HCT116 (cell line): ENCODE data around the gene RBP4. TPM values are rescaled to one million over a fixed set of nuclear protein-coding genes. Genes with fewer than 3 reads are reported as not detected.

Source experiments
- ATAC-seq: fragments of 200-7000 bp; cut with Tn5 transposase; 2 replicates; pipeline ENCODE4 v1.9.1; 2020; ENCODE audit warnings: mild to moderate bottlenecking, moderate library complexity
- BruUV-seq: library from RNA; stranded (reverse); fragments of 400-500 nt; replicated peaks from 2 replicates; lab custom pipeline; 2021; lab: Mats Ljungman, UMichigan
- CTCF ChIA-PET: fragments of 300-600 bp; sonication (Branson Sonifier 250); formaldehyde crosslinking; loops from one replicate; lab custom pipeline; 2021; ENCODE audit warnings: antibody characterized with exemption; lab: Charles Lee
- POLR2A ChIA-PET: fragments of 300-600, 350-600 bp; sonication (Branson Sonifier 250); formaldehyde crosslinking; loops from one replicate; lab custom pipeline; 2021; ENCODE audit warnings: antibody characterized with exemption; lab: Charles Lee
- RAD21 ChIA-PET, 2 experiments: fragments of 300-600 bp; sonication (Branson Sonifier 250); formaldehyde crosslinking; loops; one replicate each; lab custom pipeline; 2023; ENCODE audit warnings: low total read pairs in 2 of 2; ENCODE audit not compliant: uncharacterized antibody in 2 of 2, unreplicated experiment in 2 of 2, low non-redundant PET in 1 of 2; lab: Charles Lee
- DNase-seq: peaks from one replicate; pipeline ENCODE4 v3.0.0-alpha.2; 2010; ENCODE audit warnings: low read depth, low spot score
- H2AFZ ChIP-seq: fragments of 200-600 bp; shearing (Covaris generic), sonication (generic); 2 replicates; pipeline ENCODE4 v1.6.1; 2017; ENCODE audit warnings: low read depth, mixed run types, mixed read lengths, antibody characterized with exemption, low read length; ENCODE audit not compliant: poor library complexity, severe bottlenecking
- H3K27ac ChIP-seq: 2 replicates; pipeline ENCODE4 v1.5.1; 2012; ENCODE audit warnings: low read depth, low read length
- H3K27me3 ChIP-seq: fragments of 200-600 bp; sonication (generic); 2 replicates; pipeline ENCODE4 v1.6.1; 2016; ENCODE audit warnings: mixed run types, low read length, mixed read lengths; ENCODE audit not compliant: insufficient read depth
- H3K36me3 ChIP-seq, 2 experiments: fragments of 200-500 bp in 1 of 2; fragments of 200-600 bp in 1 of 2; sonication (Bioruptor generic) in 1 of 2; sonication (generic) in 1 of 2; 2 replicates each; pipeline versions ENCODE4 v1.5.1 to v1.6.1; 2014 to 2016; ENCODE audit warnings: low read length in 2 of 2, inconsistent platforms in 1 of 2, mixed read lengths in 1 of 2, mixed run types in 1 of 2; ENCODE audit not compliant: insufficient read depth in 2 of 2, control insufficient read depth in 1 of 2
- H3K4me1 ChIP-seq, 2 experiments: fragments of 200-600 bp in 1 of 2; sonication (generic) in 1 of 2; 2 replicates each; pipeline versions ENCODE4 v1.5.1 to v1.6.1; 2012 to 2017; ENCODE audit warnings: low read length in 2 of 2, inconsistent platforms in 1 of 2, mild to moderate bottlenecking in 1 of 2, mixed read lengths in 1 of 2, mixed run types in 1 of 2, moderate library complexity in 1 of 2; ENCODE audit not compliant: insufficient read depth in 2 of 2, control insufficient read depth in 1 of 2
- H3K4me2 ChIP-seq: fragments of 200-600 bp; sonication (generic); 2 replicates; pipeline ENCODE4 v1.6.1; 2017; ENCODE audit warnings: mixed run types, low read length, mixed read lengths
- H3K4me3 ChIP-seq, 2 experiments: fragments of 200-600 bp in 1 of 2; sonication (generic) in 1 of 2; replicated peaks in 1 of 2; 2 replicates each; pipeline ENCODE4 v1.5.1; 2011 to 2016; ENCODE audit warnings: low read length in 2 of 2, control low read depth in 1 of 2, low read depth in 1 of 2, mild to moderate bottlenecking in 1 of 2, mixed read lengths in 1 of 2, mixed run types in 1 of 2
- H3K79me2 ChIP-seq: fragments of 200-600 bp; sonication (generic); 2 replicates; pipeline ENCODE4 v1.6.1; 2017; ENCODE audit warnings: mild to moderate bottlenecking, mixed run types, low read length, moderate library complexity, mixed read lengths; ENCODE audit not compliant: insufficient read depth
- H3K9ac ChIP-seq: fragments of 200-600 bp; sonication (generic); 2 replicates; pipeline ENCODE4 v1.6.1; 2016; ENCODE audit warnings: low read length, mixed read lengths
- H3K9me2 ChIP-seq: fragments of 200-600 bp; sonication (generic), shearing (Covaris generic); 2 replicates; pipeline ENCODE4 v1.6.1; 2017; ENCODE audit warnings: mixed run types, mild to moderate bottlenecking, moderate library complexity; ENCODE audit not compliant: insufficient read depth
- H3K9me3 ChIP-seq, 2 experiments: fragments of 200-500 bp in 1 of 2; fragments of 200-600 bp in 1 of 2; sonication (Bioruptor generic) in 1 of 2; sonication (generic) in 1 of 2; 2 replicates each; pipeline ENCODE4 v1.6.1; 2014 to 2017; ENCODE audit warnings: low read length in 2 of 2, mixed read lengths in 2 of 2, inconsistent platforms in 1 of 2, low read depth in 1 of 2, mild to moderate bottlenecking in 1 of 2, mixed run types in 1 of 2, moderate library complexity in 1 of 2; ENCODE audit not compliant: control insufficient read depth in 1 of 2, insufficient read depth in 1 of 2
- H4K20me1 ChIP-seq: fragments of 200-600 bp; sonication (generic), shearing (Covaris generic); 2 replicates; pipeline ENCODE4 v1.6.1; 2017; ENCODE audit warnings: mixed run types, mild to moderate bottlenecking, moderate library complexity; ENCODE audit not compliant: insufficient read depth
- ATF3 ChIP-seq: IDR thresholded peaks from 2 replicates; pipeline ENCODE4 v1.6.1; 2012
- CBX3 ChIP-seq: IDR thresholded peaks from 2 replicates; pipeline ENCODE4 v1.6.1; 2012; ENCODE audit warnings: low read depth
- CTCF ChIP-seq, 3 experiments: fragments of 200-600 bp in 1 of 3; sonication (generic) in 1 of 3; IDR thresholded peaks in 2 of 3; conservative IDR thresholded peaks in 1 of 3; 2 replicates each; pipeline ENCODE4 v1.5.1; 2012 to 2017; ENCODE audit warnings: low read depth in 2 of 3, low read length in 2 of 3, antibody characterized with exemption in 1 of 3, borderline replicate concordance in 1 of 3, control low read depth in 1 of 3, mild to moderate bottlenecking in 1 of 3, mixed read lengths in 1 of 3, mixed run types in 1 of 3, moderate library complexity in 1 of 3; ENCODE audit not compliant: insufficient read depth in 1 of 3
- EGR1 ChIP-seq: IDR thresholded peaks from 2 replicates; pipeline ENCODE4 v1.6.1; 2012; ENCODE audit warnings: low read depth
- EZH2 ChIP-seq: fragments of 200-600 bp; sonication (generic); IDR thresholded peaks from 2 replicates; pipeline ENCODE4 v1.6.1; 2017; ENCODE audit warnings: antibody characterized with exemption, mixed run types
- MAX ChIP-seq: IDR thresholded peaks from 2 replicates; pipeline ENCODE4 v1.6.1; 2012
- POLR2A ChIP-seq: IDR thresholded peaks from 2 replicates; pipeline ENCODE4 v1.7.0; 2011; ENCODE audit warnings: borderline replicate concordance; ENCODE audit not compliant: insufficient read depth, insufficient read length; ENCODE audit errors: extremely low read depth
- RAD21 ChIP-seq: IDR thresholded peaks from 2 replicates; pipeline ENCODE4 v1.6.1; 2012; ENCODE audit warnings: low read depth, mild to moderate bottlenecking
- SP1 ChIP-seq: IDR thresholded peaks from 2 replicates; pipeline ENCODE4 v1.6.1; 2012; ENCODE audit warnings: low read depth
- SRF ChIP-seq: IDR thresholded peaks from 2 replicates; pipeline ENCODE4 v1.6.1; 2012; ENCODE audit warnings: low read depth
- ZBTB33 ChIP-seq: IDR thresholded peaks from 2 replicates; pipeline ENCODE4 v1.6.1; 2011; ENCODE audit warnings: mild to moderate bottlenecking, low read length, moderate library complexity; ENCODE audit not compliant: insufficient replicate concordance; ENCODE audit errors: extremely low read depth
- ZFX ChIP-seq: fragments of 450-650 bp; IDR thresholded peaks from 2 replicates; pipeline ENCODE4 v1.6.1; 2017
- ZNF274 ChIP-seq: fragments of 200-500 bp; sonication (Bioruptor generic); IDR thresholded peaks from 2 replicates; pipeline ENCODE4 v1.6.1; 2014; ENCODE audit warnings: mild to moderate bottlenecking, low read depth, low read length, inconsistent platforms
- intact Hi-C: fragments of 100-400 bp; cut with micrococcal nuclease; formaldehyde crosslinking; loops from 2 replicates; pipeline ENCODE4 v1.10.0; 2022
- total RNA-seq: library from RNA; stranded (reverse); gene quantifications from one replicate; pipeline ENCODE4 v1.2.1, GENCODE V29; 2021; ENCODE audit not compliant: unreplicated experiment

The RBP4 gene
- total RNA-seq, 1 experiment from 2014 or later: 2.4 TPM

GRCh38 chr10:93608421-93608820, 7.4 kb upstream of the RBP4 start:
- Histone ChIP-seq H2AFZ (no peak overlapping the region), H3K27ac (no peak overlapping the region), H3K36me3 (no peaks in the 10 kb centered on the region), H4K20me1 (no peaks in the 10 kb centered on the region), H3K4me1 (no peaks in the 10 kb centered on the region)
- no TSS peak for BruUV-seq
- intact Hi-C loops: no loop called here
- RAD21 ChIA-PET: no interaction called here
- no peak for TF ChIP-seq CBX3
- TF ChIP-seq ZFX: no peak
- no peak for TF ChIP-seq ZBTB33
- TF ChIP-seq POLR2A: no peak
- TF ChIP-seq ZNF274: no peak
- no peak for TF ChIP-seq CTCF (IDR thresholded peaks at IDR 0.05 in 2 of 3, conservative IDR thresholded peaks at IDR 0.05 in 1 of 3; ENCODE audit: borderline replicate concordance in 1 of 3, insufficient read depth in 1 of 3, low read depth in 2 of 3, low read length in 2 of 3)
- no peak for TF ChIP-seq ATF3
- TF ChIP-seq SP1: no peak
- TF ChIP-seq MAX: no peak
- no peak for TF ChIP-seq EGR1
- no peak for TF ChIP-seq SRF
- TF ChIP-seq RAD21: no peak
- TF ChIP-seq EZH2: no peak
- TF ChIP-seq, all 23 proteins: peak for 0
- ChIA-PET POLR2A (no interaction called here), CTCF (no interaction called here)
- DNase-seq (no peak), ATAC-seq (no peak)
- H3K9me2 ChIP-seq: no peaks in the 10 kb centered on the region
- H3K4me2 ChIP-seq: no peak overlapping the region
- no peak overlapping the region for H3K4me3 ChIP-seq
- H3K9me3 ChIP-seq: no peaks in the 10 kb centered on the region
- H3K9ac ChIP-seq: no peak overlapping the region
- no peaks in the 10 kb centered on the region for H3K79me2 ChIP-seq
- no peaks in the 10 kb centered on the region for H3K27me3 ChIP-seq
